DOHH2 (cell line): ENCODE data around the gene AXIN2.

Experiments
- H3F3A ChIP-seq: fragments of 200-600 bp; sonication (generic), shearing (Covaris generic); 2 replicates; pipeline ENCODE4 v1.6.0; 2016; ENCODE audit warnings: antibody characterized with exemption, mild to moderate bottlenecking; ENCODE audit not compliant: control insufficient read depth, insufficient read depth
- H3K27ac ChIP-seq: fragments of 200-600 bp; sonication (generic); 2 replicates; pipeline ENCODE4 v1.5.1; 2014; ENCODE audit warnings: low read depth, mild to moderate bottlenecking, low read length, moderate library complexity
- H3K27me3 ChIP-seq: fragments of 200-600 bp; sonication (generic); 2 replicates; pipeline ENCODE4 v1.6.1; 2014; ENCODE audit warnings: mild to moderate bottlenecking, low read length, mixed read lengths; ENCODE audit not compliant: control insufficient read depth
- H3K36me3 ChIP-seq: fragments of 200-600 bp; sonication (generic); 2 replicates; pipeline ENCODE4 v1.6.1; 2014; ENCODE audit warnings: mild to moderate bottlenecking, low read length, moderate library complexity, mixed read lengths; ENCODE audit not compliant: control insufficient read depth
- H3K4me1 ChIP-seq: fragments of 200-600 bp; sonication (generic); 2 replicates; pipeline ENCODE4 v1.6.1; 2014; ENCODE audit warnings: mild to moderate bottlenecking, low read length, mixed read lengths; ENCODE audit not compliant: control insufficient read depth
- H3K4me2 ChIP-seq: fragments of 200-600 bp; sonication (generic); 2 replicates; pipeline ENCODE4 v1.6.0; 2014; ENCODE audit warnings: mild to moderate bottlenecking, low read length, moderate library complexity
- H3K4me3 ChIP-seq: fragments of 200-600 bp; sonication (generic); 2 replicates; pipeline ENCODE4 v1.5.1; 2014; ENCODE audit warnings: mild to moderate bottlenecking, low read length, mixed read lengths
- H3K79me2 ChIP-seq: fragments of 200-600 bp; sonication (generic); 2 replicates; pipeline ENCODE4 v1.6.1; 2014; ENCODE audit warnings: mild to moderate bottlenecking, low read length, mixed read lengths; ENCODE audit not compliant: control insufficient read depth
- H3K9me2 ChIP-seq: fragments of 200-600 bp; sonication (generic); replicated peaks from 2 replicates; pipeline ENCODE4 v1.6.1; 2014; ENCODE audit warnings: mild to moderate bottlenecking, low read length, mixed read lengths; ENCODE audit not compliant: control insufficient read depth
- H3K9me3 ChIP-seq: fragments of 200-600 bp; sonication (generic); 2 replicates; pipeline ENCODE4 v1.6.1; 2014; ENCODE audit warnings: antibody characterized with exemption, low read length, mixed read lengths; ENCODE audit not compliant: control insufficient read depth, insufficient read depth
- H4K20me1 ChIP-seq: fragments of 200-600 bp; sonication (generic); 2 replicates; pipeline ENCODE4 v1.6.0; 2014; ENCODE audit warnings: low read depth, mild to moderate bottlenecking, antibody characterized with exemption, low read length, moderate library complexity; ENCODE audit not compliant: control insufficient read depth, insufficient read depth
- CTCF ChIP-seq: fragments of 200-600 bp; sonication (generic); IDR thresholded peaks from one replicate; pipeline ENCODE4 v1.5.1; 2014; ENCODE audit warnings: antibody characterized with exemption, mild to moderate bottlenecking, low read depth, low read length; ENCODE audit not compliant: poor library complexity, severe bottlenecking
- EZH2phosphoT487 ChIP-seq: fragments of 200-600 bp; sonication (generic); IDR thresholded peaks from 2 replicates; pipeline ENCODE4 v1.6.1; 2017; ENCODE audit warnings: borderline replicate concordance, mild to moderate bottlenecking, antibody characterized with exemption, low read length, moderate library complexity, mixed read lengths

Gene AXIN2

GRCh38 chr17:65533056-65533745 is 28.2 kb downstream of the AXIN2 start:
- H3K9me2 ChIP-seq, result no peaks in the 10 kb centered on the region
- no peaks in the 10 kb centered on the region for H3K27me3 ChIP-seq
- no peak overlapping the region for H3K27ac ChIP-seq
- no peak overlapping the region for H3K4me2 ChIP-seq
- no peaks in the 10 kb centered on the region for H3K36me3 ChIP-seq
- H3K4me1 ChIP-seq, result no peaks in the 10 kb centered on the region
- no peaks in the 10 kb centered on the region for H3K9me3 ChIP-seq
- TF ChIP-seq EZH2phosphoT487 (no peak), CTCF (no peak)
- H3K4me3 ChIP-seq, result no peak overlapping the region
- no peaks in the 10 kb centered on the region for H4K20me1 ChIP-seq
- H3F3A ChIP-seq, result no peaks in the 10 kb centered on the region
- H3K79me2 ChIP-seq, result no peaks in the 10 kb centered on the region

GRCh38 chr17:65532101-65532890 is 29.2 kb downstream of the AXIN2 start:
- no peaks in the 10 kb centered on the region for H3K4me1 ChIP-seq
- H3K79me2 ChIP-seq, result no peaks in the 10 kb centered on the region
- TF ChIP-seq EZH2phosphoT487 (no peak), CTCF (no peak)
- H3K27ac ChIP-seq, result no peak overlapping the region
- no peaks in the 10 kb centered on the region for H3F3A ChIP-seq
- H4K20me1 ChIP-seq, result no peaks in the 10 kb centered on the region
- no peak overlapping the region for H3K4me3 ChIP-seq
- no peaks in the 10 kb centered on the region for H3K9me2 ChIP-seq
- H3K4me2 ChIP-seq, result no peak overlapping the region
- H3K36me3 ChIP-seq, result no peaks in the 10 kb centered on the region
- H3K9me3 ChIP-seq, result no peaks in the 10 kb centered on the region
- no peaks in the 10 kb centered on the region for H3K27me3 ChIP-seq

- Histone ChIP-seq H3K4me2 (no peak overlapping the region), H3K9me2 (no peaks in the 10 kb centered on the region), H3K4me3 (no peak overlapping the region), H3K27me3 (no peaks in the 10 kb centered on the region), H4K20me1 (no peaks in the 10 kb centered on the region), H3K36me3 (no peaks in the 10 kb centered on the region), H3K9me3 (no peaks in the 10 kb centered on the region), H3K27ac (no peak overlapping the region), H3K4me1 (no peaks in the 10 kb centered on the region), H3K79me2 (no peaks in the 10 kb centered on the region), H3F3A (no peaks in the 10 kb centered on the region)
- no peak for TF ChIP-seq EZH2phosphoT487
- no peak for TF ChIP-seq CTCF
These were observed 30.0 kb downstream of the AXIN2 start for GRCh38 chr17:65531256-65532100.
